Spleen (tissue), 7 donors: ENCODE results near the gene ANKRD6.

ENCODE experiments used
- POLR2A ChIP-seq, 3 donors: fragments of 450-650 bp; IDR thresholded peaks; one replicate each; pipeline ENCODE4 v1.5.1; 2017; ENCODE audit warnings: antibody characterized with exemption in 3 of 3, mild to moderate bottlenecking in 1 of 3
- POLR2AphosphoS5 ChIP-seq, 3 donors: sonication (generic); formaldehyde crosslinking; IDR thresholded peaks; one replicate each; pipeline ENCODE4 v1.5.1; 2017; ENCODE audit warnings: antibody characterized with exemption in 3 of 3
- TF ChIP-seq, protein P1 (sequence below), 11 experiments: fragments of 200-600 bp in 7 of 11; fragments of 450-650 bp in 4 of 11; sonication (generic) in 4 of 11; IDR thresholded peaks in 8 of 11; conservative IDR thresholded peaks in 3 of 11; 1 replicate in 7 of 11; 2 replicates in 4 of 11; pipeline versions ENCODE4 v1.4.0 to v1.8.0; 2016 to 2021; ENCODE audit warnings: antibody characterized with exemption in 11 of 11, inconsistent platforms in 4 of 11, mild to moderate bottlenecking in 1 of 11
- donor health status: DM: no; HTN: no; CAD: no; lungs with moderate emphysema.
- donor health status: DM: no; HTN: no; CAD: no.
- donor health status: DM: no; HTN: no; CAD: no.

DNA sequence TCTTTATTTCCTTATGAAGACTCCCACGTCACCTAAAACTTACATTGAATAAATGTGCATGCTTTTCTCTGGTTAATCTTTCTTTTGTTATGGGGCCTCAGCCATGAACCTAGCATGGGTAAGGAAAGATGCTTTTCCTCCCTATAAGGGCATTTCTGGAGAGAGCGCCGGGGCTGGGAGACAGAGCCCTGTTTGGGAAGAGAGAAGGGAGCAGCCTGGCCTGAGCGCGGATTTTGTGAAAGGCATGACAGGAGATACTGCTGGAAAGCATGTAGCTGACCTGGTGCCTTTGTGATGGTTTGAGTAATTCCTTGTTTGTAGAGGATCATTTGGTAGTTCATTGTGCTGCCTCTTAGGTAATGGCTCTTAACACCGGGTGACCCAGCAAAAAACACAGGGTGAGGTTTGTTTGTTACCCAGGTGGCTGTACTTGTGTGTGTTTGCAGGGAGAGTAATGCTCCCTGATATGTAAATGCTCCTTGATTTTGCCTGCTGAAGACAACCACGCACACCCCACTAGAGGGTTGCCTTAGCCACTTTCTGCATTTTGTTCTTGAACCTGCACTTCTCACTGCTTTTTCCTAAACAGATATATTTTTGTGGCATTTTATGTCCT, 59.2 kb downstream of the ANKRD6 start:
- TF ChIP-seq, protein P1, sequence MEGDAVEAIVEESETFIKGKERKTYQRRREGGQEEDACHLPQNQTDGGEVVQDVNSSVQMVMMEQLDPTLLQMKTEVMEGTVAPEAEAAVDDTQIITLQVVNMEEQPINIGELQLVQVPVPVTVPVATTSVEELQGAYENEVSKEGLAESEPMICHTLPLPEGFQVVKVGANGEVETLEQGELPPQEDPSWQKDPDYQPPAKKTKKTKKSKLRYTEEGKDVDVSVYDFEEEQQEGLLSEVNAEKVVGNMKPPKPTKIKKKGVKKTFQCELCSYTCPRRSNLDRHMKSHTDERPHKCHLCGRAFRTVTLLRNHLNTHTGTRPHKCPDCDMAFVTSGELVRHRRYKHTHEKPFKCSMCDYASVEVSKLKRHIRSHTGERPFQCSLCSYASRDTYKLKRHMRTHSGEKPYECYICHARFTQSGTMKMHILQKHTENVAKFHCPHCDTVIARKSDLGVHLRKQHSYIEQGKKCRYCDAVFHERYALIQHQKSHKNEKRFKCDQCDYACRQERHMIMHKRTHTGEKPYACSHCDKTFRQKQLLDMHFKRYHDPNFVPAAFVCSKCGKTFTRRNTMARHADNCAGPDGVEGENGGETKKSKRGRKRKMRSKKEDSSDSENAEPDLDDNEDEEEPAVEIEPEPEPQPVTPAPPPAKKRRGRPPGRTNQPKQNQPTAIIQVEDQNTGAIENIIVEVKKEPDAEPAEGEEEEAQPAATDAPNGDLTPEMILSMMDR (IDR thresholded peaks at IDR 0.05 in 8 of 11, conservative IDR thresholded peaks at IDR 0.05 in 3 of 11): no peak
- TF ChIP-seq POLR2A (IDR thresholded peaks at IDR 0.05) (no peak), POLR2AphosphoS5 (IDR thresholded peaks at IDR 0.05) (no peak)
